Stimulated activated effector memory CD8-positive, alpha-beta T cell treated with anti-CD3 and anti-CD28 coated beads, Interleukin-12 subunit alpha, Interleukin-12 subunit beta, amount 100 ng/mL, for 72 hours (primary cell): Measurements from ENCODE around the gene RAB3IL1.

Experiments used
- ATAC-seq: fragments of 150-1000 bp; cut with Tn5 transposase; 2 replicates; pipeline ENCODE4 v1.10.0; 2021
- DNase-seq, 2 donors: peaks; one replicate each; pipeline ENCODE4 v3.0.0; 2021 to 2022; ENCODE audit warnings: low spot score in 2 of 2
- H3K27ac Mint-ChIP-seq: one replicate; pipeline ENCODE4 v1.8.0; 2022; ENCODE audit warnings: mild to moderate bottlenecking, mixed read lengths
- H3K36me3 Mint-ChIP-seq: one replicate; pipeline ENCODE4 v1.8.0; 2022; ENCODE audit warnings: mild to moderate bottlenecking, mixed read lengths
- H3K4me1 Mint-ChIP-seq: one replicate; pipeline ENCODE4 v1.8.0; 2022; ENCODE audit warnings: mixed read lengths
- H3K4me3 Mint-ChIP-seq: one replicate; pipeline ENCODE4 v1.8.0; 2022; ENCODE audit warnings: mild to moderate bottlenecking, mixed read lengths
- H3K9me3 Mint-ChIP-seq: one replicate; pipeline ENCODE4 v1.8.0; 2022; ENCODE audit warnings: mixed read lengths

RAB3IL1 gene

DNA sequence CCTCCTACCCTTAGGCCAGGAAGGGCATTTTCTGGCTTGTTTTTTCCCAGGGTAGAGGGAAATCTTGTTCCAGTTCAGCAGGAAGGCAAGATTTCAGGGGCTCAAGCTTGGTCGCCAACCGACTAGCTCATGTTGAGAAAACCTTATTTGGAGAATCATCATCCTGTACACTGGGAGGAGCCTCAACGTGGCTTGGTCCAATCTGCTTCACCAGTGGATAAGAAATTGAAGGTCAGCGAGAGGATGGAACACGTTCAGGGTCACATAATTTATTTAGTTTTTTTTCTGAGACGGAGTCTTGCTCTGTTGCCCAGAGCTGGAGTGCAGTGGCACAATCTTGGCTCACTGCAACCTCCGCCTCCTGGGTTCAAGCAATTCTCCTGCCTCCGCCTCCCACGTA lies 68.7 kb downstream of the RAB3IL1 start:
- H3K4me3 Mint-ChIP-seq, result no peak overlapping the region
- peak overlapping the region; percentile 34 for H3K27ac Mint-ChIP-seq
- no peaks in the 10 kb centered on the region for H3K9me3 Mint-ChIP-seq
- DNase-seq (no peak), ATAC-seq (no peak)
- peaks cover 5% of the 10 kb centered on the region for H3K4me1 Mint-ChIP-seq
- H3K36me3 Mint-ChIP-seq, result peaks cover 100% of the 10 kb centered on the region

DNA sequence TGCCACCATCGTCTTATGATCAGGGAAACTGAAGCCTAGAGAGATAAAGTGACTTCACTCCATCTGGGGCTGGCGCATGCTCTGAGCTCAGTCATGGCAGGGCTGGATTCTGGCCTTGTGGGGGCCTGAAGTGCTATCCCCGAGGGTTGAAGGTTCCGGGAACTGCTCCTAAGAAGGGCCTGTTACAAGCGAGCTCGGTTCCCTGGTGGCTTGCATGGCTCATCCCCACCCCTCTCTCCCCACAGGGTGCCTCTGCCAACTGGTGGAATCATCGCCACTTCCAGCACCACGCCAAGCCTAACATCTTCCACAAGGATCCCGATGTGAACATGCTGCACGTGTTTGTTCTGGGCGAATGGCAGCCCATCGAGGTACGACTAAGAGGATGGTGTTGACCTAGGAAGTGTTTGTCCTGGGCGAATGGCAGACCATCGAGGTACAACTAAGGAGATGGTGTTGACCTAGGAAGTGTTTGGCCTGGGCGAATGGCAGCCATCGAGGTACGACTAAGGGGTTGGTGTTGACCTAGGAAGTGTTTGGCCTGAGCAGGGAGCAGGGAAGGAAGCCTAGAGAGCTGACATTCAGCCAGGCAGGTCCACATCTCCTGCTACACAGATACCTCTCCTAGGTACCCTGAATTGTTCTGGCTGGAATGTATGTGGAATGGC lies 69.3 kb downstream of the RAB3IL1 start:
- Mint-ChIP-seq H3K9me3 (no peaks in the 10 kb centered on the region), H3K4me3 (no peak overlapping the region), H3K4me1 (peaks cover 5% of the 10 kb centered on the region), H3K36me3 (peaks cover 100% of the 10 kb centered on the region), H3K27ac (peak overlapping the region; percentile 34)
- ATAC-seq (no peak), DNase-seq (no peak)
